KBM-7 (cell line): Measurements from ENCODE around the gene KIAA0930.
"Not testable (repeated sequence)": the region's sequence is repeated elsewhere in the genome, so short reads cannot be mapped to it uniquely, and the experiment has no call there.

Source experiments
- DNase-seq: peaks from one replicate; pipeline ENCODE4 v3.0.0-alpha.2; 2015
- in situ Hi-C: fragments of 300-500 bp; cut with MboI; formaldehyde crosslinking; loops from 2 replicates; pipeline ENCODE4 v1.14.3; 2020; ENCODE audit warnings: low sequenced_read_pairs, low pct_unique_long_range_greater_than_20kb, mixed read lengths

The KIAA0930 gene

GRCh38 chr22:45263463-45264269, 23.0 kb upstream of the KIAA0930 start:
- in situ Hi-C loops: no loop called here
- DNase-seq: peak; percentile 79

GRCh38 chr22:45262931-45263462, 22.3 kb upstream of the KIAA0930 start:
- no peak for DNase-seq
- in situ Hi-C loops: no loop called here

- in situ Hi-C loops: no loop called here
- DNase-seq: no peak
Observed at GRCh38 chr22:45262195-45262930, 21.7 kb upstream of the KIAA0930 start.

GRCh38 chr22:45261407-45262088, 20.9 kb upstream of the KIAA0930 start:
- no peak for DNase-seq
- in situ Hi-C loops: no loop called here

- in situ Hi-C loops: not testable (repeated sequence)
Observed at GRCh38 chr22:45260395-45260759, 19.7 kb upstream of the KIAA0930 start.

GRCh38 chr22:45259754-45260394, 19.2 kb upstream of the KIAA0930 start:
- in situ Hi-C loops: no loop called here
- DNase-seq: no peak

More at GRCh38 chr22:45260395-45260759, 19.7 kb upstream of the KIAA0930 start:
- not testable (repeated sequence) for DNase-seq

- DNase-seq, in situ Hi-C loops: not testable (repeated sequence)
Observed at GRCh38 chr22:45257941-45258340, 17.2 kb upstream of the KIAA0930 start.

GRCh38 chr22:45254789-45255278, 14.1 kb upstream of the KIAA0930 start:
- in situ Hi-C loops: no loop called here
- DNase-seq: no peak

- in situ Hi-C loops: no loop called here
- DNase-seq: no peak
Observed at GRCh38 chr22:45254388-45254787, 13.7 kb upstream of the KIAA0930 start.

GRCh38 chr22:45253039-45253641, 12.4 kb upstream of the KIAA0930 start:
- DNase-seq: no peak
- in situ Hi-C loops: no loop called here

GRCh38 chr22:45251825-45252224, 11.1 kb upstream of the KIAA0930 start:
- DNase-seq: no peak
- in situ Hi-C loops: no loop called here

GRCh38 chr22:45248832-45249561, 8.3 kb upstream of the KIAA0930 start:
- in situ Hi-C loops: no loop called here
- no peak for DNase-seq

- in situ Hi-C loops: no loop called here
- no peak for DNase-seq
Observed at GRCh38 chr22:45246060-45246985, 5.6 kb upstream of the KIAA0930 start.

GRCh38 chr22:45244916-45245315, 4.2 kb upstream of the KIAA0930 start:
- in situ Hi-C loops: no loop called here
- no peak for DNase-seq

- no peak for DNase-seq
- in situ Hi-C loops: no loop called here
Observed at GRCh38 chr22:45242778-45243191, 2.1 kb upstream of the KIAA0930 start.

GRCh38 chr22:45240104-45240809, 437 bp downstream of the KIAA0930 start:
- DNase-seq: peak; percentile 43
- in situ Hi-C loops: no loop called here

- DNase-seq: no peak
- in situ Hi-C loops: no loop called here
Observed at GRCh38 chr22:45239681-45240051, 1.0 kb downstream of the KIAA0930 start.
